ENCODE results near the gene BNIP5. TPM values are rescaled to one million over a fixed set of nuclear protein-coding genes. Genes with fewer than 3 reads are reported as not detected.

The BNIP5 gene
- total and polyA plus RNA-seq, 4 donors: not detected

DNA sequence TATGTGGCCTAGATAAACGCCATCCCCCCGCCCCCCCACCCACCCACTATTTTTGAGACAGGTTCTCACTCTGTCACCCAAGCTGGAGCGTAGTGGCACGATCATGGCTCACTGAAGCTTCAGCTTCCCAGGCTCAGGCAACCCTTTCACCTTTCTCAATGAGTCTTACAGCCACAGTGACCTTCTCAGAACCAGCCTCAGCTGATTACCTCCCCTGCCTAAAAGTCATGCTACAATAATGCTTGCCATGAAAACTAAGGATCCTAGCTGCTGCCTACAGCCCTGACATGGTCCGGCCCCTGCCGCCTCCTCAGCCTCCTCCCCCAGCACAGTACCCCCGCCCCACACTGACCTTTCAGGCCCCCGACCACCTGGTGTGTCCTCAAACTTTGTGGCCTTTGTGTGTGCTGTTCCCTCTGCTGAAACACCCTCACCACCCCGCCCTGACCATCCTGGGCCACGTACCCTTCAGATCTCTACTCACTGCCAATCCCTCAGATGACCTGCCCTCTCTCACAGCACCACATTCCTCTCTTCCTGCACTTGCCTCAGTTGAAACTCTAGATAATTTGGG, 35.5 kb downstream of the BNIP5 start:
- no peak overlapping the region for H3K9ac ChIP-seq (ENCODE audit: low read depth in 1 of 2, low read length in 2 of 2)
- H3K4me3 ChIP-seq (ENCODE audit: low read depth in 1 of 3, low read length in 3 of 3): no peak overlapping the region
- H3K4me1 ChIP-seq (ENCODE audit: control insufficient read depth in 4 of 4, insufficient read depth in 4 of 4, low read length in 3 of 4): no peaks in the 10 kb centered on the region
- H3K36me3 ChIP-seq (ENCODE audit: control insufficient read depth in 4 of 4, insufficient read depth in 3 of 4, low read depth in 1 of 4, low read length in 3 of 4): no peaks in the 10 kb centered on the region
- no peaks in the 10 kb centered on the region for H3K27me3 ChIP-seq (ENCODE audit: control insufficient read depth in 4 of 4, insufficient read depth in 4 of 4, low read length in 3 of 4)
- 81% methylated on average over 10 of the region's 10 CpGs for WGBS
- no peak for TF ChIP-seq HNF4A (conservative IDR thresholded peaks at IDR 0.05)
- no peak for TF ChIP-seq GABPA (IDR thresholded peaks at IDR 0.05 in 1 of 2, conservative IDR thresholded peaks at IDR 0.05 in 1 of 2)
- no peak for TF ChIP-seq FOXA2 (IDR thresholded peaks at IDR 0.05)
- no peak for TF ChIP-seq NR2F2 (IDR thresholded peaks at IDR 0.05)
- TF ChIP-seq RXRA (IDR thresholded peaks at IDR 0.05): no peak
- TF ChIP-seq, protein P1, sequence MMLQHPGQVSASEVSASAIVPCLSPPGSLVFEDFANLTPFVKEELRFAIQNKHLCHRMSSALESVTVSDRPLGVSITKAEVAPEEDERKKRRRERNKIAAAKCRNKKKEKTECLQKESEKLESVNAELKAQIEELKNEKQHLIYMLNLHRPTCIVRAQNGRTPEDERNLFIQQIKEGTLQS (IDR thresholded peaks at IDR 0.05): no peak
- TF ChIP-seq HNF4G (IDR thresholded peaks at IDR 0.05): no peak
- TF ChIP-seq, protein P2, sequence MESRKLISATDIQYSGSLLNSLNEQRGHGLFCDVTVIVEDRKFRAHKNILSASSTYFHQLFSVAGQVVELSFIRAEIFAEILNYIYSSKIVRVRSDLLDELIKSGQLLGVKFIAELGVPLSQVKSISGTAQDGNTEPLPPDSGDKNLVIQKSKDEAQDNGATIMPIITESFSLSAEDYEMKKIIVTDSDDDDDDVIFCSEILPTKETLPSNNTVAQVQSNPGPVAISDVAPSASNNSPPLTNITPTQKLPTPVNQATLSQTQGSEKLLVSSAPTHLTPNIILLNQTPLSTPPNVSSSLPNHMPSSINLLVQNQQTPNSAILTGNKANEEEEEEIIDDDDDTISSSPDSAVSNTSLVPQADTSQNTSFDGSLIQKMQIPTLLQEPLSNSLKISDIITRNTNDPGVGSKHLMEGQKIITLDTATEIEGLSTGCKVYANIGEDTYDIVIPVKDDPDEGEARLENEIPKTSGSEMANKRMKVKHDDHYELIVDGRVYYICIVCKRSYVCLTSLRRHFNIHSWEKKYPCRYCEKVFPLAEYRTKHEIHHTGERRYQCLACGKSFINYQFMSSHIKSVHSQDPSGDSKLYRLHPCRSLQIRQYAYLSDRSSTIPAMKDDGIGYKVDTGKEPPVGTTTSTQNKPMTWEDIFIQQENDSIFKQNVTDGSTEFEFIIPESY (IDR thresholded peaks at IDR 0.05): no peak
- no peak for TF ChIP-seq TAF1 (conservative IDR thresholded peaks at IDR 0.05)
- no peak for TF ChIP-seq RAD21 (IDR thresholded peaks at IDR 0.05)
- TF ChIP-seq, protein P3, sequence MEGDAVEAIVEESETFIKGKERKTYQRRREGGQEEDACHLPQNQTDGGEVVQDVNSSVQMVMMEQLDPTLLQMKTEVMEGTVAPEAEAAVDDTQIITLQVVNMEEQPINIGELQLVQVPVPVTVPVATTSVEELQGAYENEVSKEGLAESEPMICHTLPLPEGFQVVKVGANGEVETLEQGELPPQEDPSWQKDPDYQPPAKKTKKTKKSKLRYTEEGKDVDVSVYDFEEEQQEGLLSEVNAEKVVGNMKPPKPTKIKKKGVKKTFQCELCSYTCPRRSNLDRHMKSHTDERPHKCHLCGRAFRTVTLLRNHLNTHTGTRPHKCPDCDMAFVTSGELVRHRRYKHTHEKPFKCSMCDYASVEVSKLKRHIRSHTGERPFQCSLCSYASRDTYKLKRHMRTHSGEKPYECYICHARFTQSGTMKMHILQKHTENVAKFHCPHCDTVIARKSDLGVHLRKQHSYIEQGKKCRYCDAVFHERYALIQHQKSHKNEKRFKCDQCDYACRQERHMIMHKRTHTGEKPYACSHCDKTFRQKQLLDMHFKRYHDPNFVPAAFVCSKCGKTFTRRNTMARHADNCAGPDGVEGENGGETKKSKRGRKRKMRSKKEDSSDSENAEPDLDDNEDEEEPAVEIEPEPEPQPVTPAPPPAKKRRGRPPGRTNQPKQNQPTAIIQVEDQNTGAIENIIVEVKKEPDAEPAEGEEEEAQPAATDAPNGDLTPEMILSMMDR (IDR thresholded peaks at IDR 0.05; ENCODE audit: low read depth, low read length, missing input control): no peak
- TF ChIP-seq, protein P4, sequence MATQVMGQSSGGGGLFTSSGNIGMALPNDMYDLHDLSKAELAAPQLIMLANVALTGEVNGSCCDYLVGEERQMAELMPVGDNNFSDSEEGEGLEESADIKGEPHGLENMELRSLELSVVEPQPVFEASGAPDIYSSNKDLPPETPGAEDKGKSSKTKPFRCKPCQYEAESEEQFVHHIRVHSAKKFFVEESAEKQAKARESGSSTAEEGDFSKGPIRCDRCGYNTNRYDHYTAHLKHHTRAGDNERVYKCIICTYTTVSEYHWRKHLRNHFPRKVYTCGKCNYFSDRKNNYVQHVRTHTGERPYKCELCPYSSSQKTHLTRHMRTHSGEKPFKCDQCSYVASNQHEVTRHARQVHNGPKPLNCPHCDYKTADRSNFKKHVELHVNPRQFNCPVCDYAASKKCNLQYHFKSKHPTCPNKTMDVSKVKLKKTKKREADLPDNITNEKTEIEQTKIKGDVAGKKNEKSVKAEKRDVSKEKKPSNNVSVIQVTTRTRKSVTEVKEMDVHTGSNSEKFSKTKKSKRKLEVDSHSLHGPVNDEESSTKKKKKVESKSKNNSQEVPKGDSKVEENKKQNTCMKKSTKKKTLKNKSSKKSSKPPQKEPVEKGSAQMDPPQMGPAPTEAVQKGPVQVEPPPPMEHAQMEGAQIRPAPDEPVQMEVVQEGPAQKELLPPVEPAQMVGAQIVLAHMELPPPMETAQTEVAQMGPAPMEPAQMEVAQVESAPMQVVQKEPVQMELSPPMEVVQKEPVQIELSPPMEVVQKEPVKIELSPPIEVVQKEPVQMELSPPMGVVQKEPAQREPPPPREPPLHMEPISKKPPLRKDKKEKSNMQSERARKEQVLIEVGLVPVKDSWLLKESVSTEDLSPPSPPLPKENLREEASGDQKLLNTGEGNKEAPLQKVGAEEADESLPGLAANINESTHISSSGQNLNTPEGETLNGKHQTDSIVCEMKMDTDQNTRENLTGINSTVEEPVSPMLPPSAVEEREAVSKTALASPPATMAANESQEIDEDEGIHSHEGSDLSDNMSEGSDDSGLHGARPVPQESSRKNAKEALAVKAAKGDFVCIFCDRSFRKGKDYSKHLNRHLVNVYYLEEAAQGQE (IDR thresholded peaks at IDR 0.05): no peak
- TF ChIP-seq EGR1 (IDR thresholded peaks at IDR 0.05; ENCODE audit: low read depth in 2 of 2): no peak
- TF ChIP-seq YY1 (IDR thresholded peaks at IDR 0.05): no peak
- TF ChIP-seq FOXA1 (IDR thresholded peaks at IDR 0.05): no peak
- H3K27ac ChIP-seq (ENCODE audit: low read depth in 1 of 2, low read length in 2 of 2): no peak overlapping the region
- H3K9me3 ChIP-seq (ENCODE audit: control insufficient read depth in 4 of 4, low read length in 3 of 4): no peaks in the 10 kb centered on the region
- DNase-seq (ENCODE audit: low spot score): no peak

DNA sequence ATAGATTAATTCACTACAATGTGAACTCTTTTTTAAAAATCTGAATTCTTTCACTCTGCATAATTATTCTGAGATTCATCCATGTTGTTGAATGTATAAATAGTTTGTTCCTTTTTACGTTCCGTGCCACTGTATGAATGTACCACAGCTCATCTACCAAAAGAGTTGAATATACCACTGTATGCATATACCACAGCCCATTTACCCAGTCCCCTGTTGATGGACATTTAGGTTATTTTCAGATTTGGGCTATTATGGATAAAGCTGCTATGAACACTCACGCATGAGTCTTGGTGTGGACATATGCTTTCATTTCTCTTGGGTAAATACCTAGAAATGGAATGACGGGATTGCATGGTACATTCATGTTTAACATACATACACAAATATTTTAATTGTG, 38.7 kb downstream of the BNIP5 start:
- WGBS: 86% methylated on average over 4 of the region's 4 CpGs
- TF ChIP-seq TAF1 (conservative IDR thresholded peaks at IDR 0.05) (no peak), FOXA1 (IDR thresholded peaks at IDR 0.05) (no peak), JUND (IDR thresholded peaks at IDR 0.05) (no peak), HNF4G (IDR thresholded peaks at IDR 0.05) (no peak)
- TF ChIP-seq, protein P3 (IDR thresholded peaks at IDR 0.05; ENCODE audit: low read depth, low read length, missing input control): no peak
- TF ChIP-seq, protein P5, sequence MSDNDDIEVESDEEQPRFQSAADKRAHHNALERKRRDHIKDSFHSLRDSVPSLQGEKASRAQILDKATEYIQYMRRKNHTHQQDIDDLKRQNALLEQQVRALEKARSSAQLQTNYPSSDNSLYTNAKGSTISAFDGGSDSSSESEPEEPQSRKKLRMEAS (IDR thresholded peaks at IDR 0.05): no peak

More for the DNA sequence above, 38.7 kb downstream of the BNIP5 start:
- no peaks in the 10 kb centered on the region for H3K36me3 ChIP-seq (ENCODE audit: control insufficient read depth in 4 of 4, insufficient read depth in 3 of 4, low read depth in 1 of 4, low read length in 3 of 4)
- no peaks in the 10 kb centered on the region for H3K4me1 ChIP-seq (ENCODE audit: control insufficient read depth in 4 of 4, insufficient read depth in 4 of 4, low read length in 3 of 4)
- H3K9ac ChIP-seq (ENCODE audit: low read depth in 1 of 2, low read length in 2 of 2): no peak overlapping the region
- H3K9me3 ChIP-seq (ENCODE audit: control insufficient read depth in 4 of 4, low read length in 3 of 4): no peaks in the 10 kb centered on the region
- H3K4me3 ChIP-seq (ENCODE audit: low read depth in 1 of 3, low read length in 3 of 3): no peak overlapping the region
- H3K27ac ChIP-seq (ENCODE audit: low read depth in 1 of 2, low read length in 2 of 2): no peak overlapping the region
- DNase-seq (ENCODE audit: low spot score): no peak
- no peaks in the 10 kb centered on the region for H3K27me3 ChIP-seq (ENCODE audit: control insufficient read depth in 4 of 4, insufficient read depth in 4 of 4, low read length in 3 of 4)

All from liver (tissue), 9 donors.